ENCODE results near the gene MAGEA4.
"Not testable (repeated sequence)": the region's sequence is repeated elsewhere in the genome, so short reads cannot be mapped to it uniquely, and the experiment has no call there.

MAGEA4 gene

GRCh38 chrX:151912780-151913179, at the start of gene MAGEA4:
Gene MAGEA4, plus strand, starts transcription at chrX:151912889. Its CDS starts 10,776 bp downstream, at chrX:151923665.
- DNase-seq = no peak

GRCh38 chrX:151870602-151871001, 42.1 kb upstream of the MAGEA4 start:
- DNase-seq = no peak

- no peak for DNase-seq
These were observed 41.4 kb upstream of the MAGEA4 start for GRCh38 chrX:151871244-151871643.

GRCh38 chrX:151873096-151873495, 39.6 kb upstream of the MAGEA4 start:
- no peak for DNase-seq

- DNase-seq = no peak
These were observed 37.2 kb upstream of the MAGEA4 start for GRCh38 chrX:151875270-151876026.

- no peak for DNase-seq
These were observed 34.1 kb upstream of the MAGEA4 start for GRCh38 chrX:151878574-151878973.

- no peak for DNase-seq
These were observed 32.8 kb upstream of the MAGEA4 start for GRCh38 chrX:151879856-151880255.

GRCh38 chrX:151880895-151881294, 31.8 kb upstream of the MAGEA4 start:
- DNase-seq = no peak

GRCh38 chrX:151889421-151889820, 23.3 kb upstream of the MAGEA4 start:
- DNase-seq = no peak

GRCh38 chrX:151896734-151897474, 15.8 kb upstream of the MAGEA4 start:
- no peak for DNase-seq

GRCh38 chrX:151899622-151900021, 13.1 kb upstream of the MAGEA4 start:
- no peak for DNase-seq

GRCh38 chrX:151901826-151902225, 10.9 kb upstream of the MAGEA4 start:
- DNase-seq = no peak

GRCh38 chrX:151902813-151903591, 9.7 kb upstream of the MAGEA4 start:
- no peak for DNase-seq

GRCh38 chrX:151904989-151905388, 7.7 kb upstream of the MAGEA4 start:
- DNase-seq = no peak

GRCh38 chrX:151912221-151912620, 468 bp upstream of the MAGEA4 start:
- no peak for DNase-seq

GRCh38 chrX:151918736-151919135, 6.0 kb downstream of the MAGEA4 start:
- DNase-seq = not testable (repeated sequence)

GRCh38 chrX:151919610-151920009, 6.9 kb downstream of the MAGEA4 start:
- DNase-seq = no peak

GRCh38 chrX:151920101-151920500, 7.4 kb downstream of the MAGEA4 start:
- no peak for DNase-seq

- DNase-seq = no peak
These were observed 7.8 kb downstream of the MAGEA4 start for GRCh38 chrX:151920530-151920929.

GRCh38 chrX:151921292-151921691, 8.6 kb downstream of the MAGEA4 start:
- DNase-seq = no peak

- no peak for DNase-seq
These were observed 9.2 kb downstream of the MAGEA4 start for GRCh38 chrX:151921866-151922265.

- no peak for DNase-seq
These were observed 10.0 kb downstream of the MAGEA4 start for GRCh38 chrX:151922692-151923091.

- no peak for DNase-seq
These were observed 11.0 kb downstream of the MAGEA4 start for GRCh38 chrX:151923648-151924047.

GRCh38 chrX:151929126-151929525, 16.4 kb downstream of the MAGEA4 start:
- DNase-seq = no peak

All from DMS 273 treated with DMSO at 0.1 percent for 48 hours (cell line).